NT2/D1 (cell line): ENCODE results near the gene IGF1R.

Experiments
- YY1 ChIP-seq: IDR thresholded peaks from 2 replicates; pipeline ENCODE4 v1.6.1; 2011; ENCODE audit not compliant: insufficient read length, insufficient read depth
- ZNF274 ChIP-seq: IDR thresholded peaks from 2 replicates; pipeline ENCODE4 v1.6.1; 2011; ENCODE audit warnings: mild to moderate bottlenecking, low read depth, low read length

- TF ChIP-seq YY1 (no peak), ZNF274 (no peak)
Measured at GRCh38 chr15:98826658-98827057, 178.3 kb downstream of the IGF1R start.
